ENCODE measurements around the gene ETFA.

- TF ChIP-seq TBL1XR1 (IDR thresholded peaks at IDR 0.05; ENCODE audit: low read length in 2 of 2) (no peak), SREBF1 (IDR thresholded peaks at IDR 0.05; ENCODE audit: borderline replicate concordance, low read depth, low read length) (no peak)
- TF ChIP-seq, protein P1, sequence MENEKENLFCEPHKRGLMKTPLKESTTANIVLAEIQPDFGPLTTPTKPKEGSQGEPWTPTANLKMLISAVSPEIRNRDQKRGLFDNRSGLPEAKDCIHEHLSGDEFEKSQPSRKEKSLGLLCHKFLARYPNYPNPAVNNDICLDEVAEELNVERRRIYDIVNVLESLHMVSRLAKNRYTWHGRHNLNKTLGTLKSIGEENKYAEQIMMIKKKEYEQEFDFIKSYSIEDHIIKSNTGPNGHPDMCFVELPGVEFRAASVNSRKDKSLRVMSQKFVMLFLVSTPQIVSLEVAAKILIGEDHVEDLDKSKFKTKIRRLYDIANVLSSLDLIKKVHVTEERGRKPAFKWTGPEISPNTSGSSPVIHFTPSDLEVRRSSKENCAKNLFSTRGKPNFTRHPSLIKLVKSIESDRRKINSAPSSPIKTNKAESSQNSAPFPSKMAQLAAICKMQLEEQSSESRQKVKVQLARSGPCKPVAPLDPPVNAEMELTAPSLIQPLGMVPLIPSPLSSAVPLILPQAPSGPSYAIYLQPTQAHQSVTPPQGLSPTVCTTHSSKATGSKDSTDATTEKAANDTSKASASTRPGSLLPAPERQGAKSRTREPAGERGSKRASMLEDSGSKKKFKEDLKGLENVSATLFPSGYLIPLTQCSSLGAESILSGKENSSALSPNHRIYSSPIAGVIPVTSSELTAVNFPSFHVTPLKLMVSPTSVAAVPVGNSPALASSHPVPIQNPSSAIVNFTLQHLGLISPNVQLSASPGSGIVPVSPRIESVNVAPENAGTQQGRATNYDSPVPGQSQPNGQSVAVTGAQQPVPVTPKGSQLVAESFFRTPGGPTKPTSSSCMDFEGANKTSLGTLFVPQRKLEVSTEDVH (IDR thresholded peaks at IDR 0.05; ENCODE audit: low read depth, partially characterized antibody): no peak
These were observed 36.3 kb upstream of the ETFA start for GRCh38 chr15:76347482-76348055.
